Neural cell (in vitro differentiated cells): ENCODE measurements around the gene OSCP1. TPM values are rescaled to one million over a fixed set of nuclear protein-coding genes. Genes with fewer than 3 reads are reported as not detected.

ENCODE experiments used
- H2AFZ ChIP-seq: fragments of 200-600, 300-800 bp; sonication (generic), shearing (Covaris generic); 2 replicates; pipeline ENCODE4 v1.6.0; 2014; ENCODE audit warnings: low read depth, mild to moderate bottlenecking, antibody characterized with exemption, low read length, moderate library complexity
- H3F3A ChIP-seq: fragments of 200-600 bp; shearing (Covaris generic); 2 replicates; pipeline ENCODE4 v1.6.1; 2016; ENCODE audit warnings: mild to moderate bottlenecking, moderate library complexity, mixed read lengths, antibody characterized with exemption, low read length; ENCODE audit not compliant: insufficient read depth, poor library complexity, severe bottlenecking
- H3K27ac ChIP-seq: fragments of 200-600, 300-800 bp; sonication (generic), shearing (Covaris generic); 2 replicates; pipeline ENCODE4 v1.5.1; 2014; ENCODE audit warnings: mild to moderate bottlenecking, low read length, moderate library complexity
- H3K27me3 ChIP-seq: fragments of 300-800, 200-600 bp; sonication (generic), shearing (Covaris generic); 2 replicates; pipeline ENCODE4 v1.6.0; 2014; ENCODE audit warnings: mild to moderate bottlenecking, low read depth, low read length, moderate library complexity; ENCODE audit not compliant: insufficient read depth
- H3K36me3 ChIP-seq: fragments of 300-800, 200-600 bp; sonication (generic), shearing (Covaris generic); 2 replicates; pipeline ENCODE4 v1.5.1; 2014; ENCODE audit warnings: mild to moderate bottlenecking, antibody characterized with exemption, low read length, moderate library complexity; ENCODE audit not compliant: insufficient read depth
- H3K4me2 ChIP-seq: fragments of 300-800, 200-600 bp; sonication (generic), shearing (Covaris generic); 2 replicates; pipeline ENCODE4 v1.6.0; 2014; ENCODE audit warnings: mild to moderate bottlenecking, low read length
- H3K4me3 ChIP-seq: fragments of 300-800, 200-600 bp; sonication (generic), shearing (Covaris generic); 2 replicates; pipeline ENCODE4 v1.5.1; 2014; ENCODE audit warnings: mild to moderate bottlenecking, low read length, moderate library complexity
- H3K79me2 ChIP-seq: fragments of 200-600 bp; shearing (Covaris generic); replicated peaks from 2 replicates; pipeline ENCODE4 v1.6.0; 2014; ENCODE audit warnings: mild to moderate bottlenecking, low read length, moderate library complexity; ENCODE audit not compliant: insufficient read depth
- H3K9ac ChIP-seq: fragments of 300-800, 200-600 bp; sonication (generic), shearing (Covaris generic); 2 replicates; pipeline ENCODE4 v1.6.1; 2016; ENCODE audit warnings: mild to moderate bottlenecking, low read length, mixed read lengths
- H3K9me2 ChIP-seq: fragments of 200-600 bp; shearing (Covaris generic); 2 replicates; pipeline ENCODE4 v1.6.1; 2016; ENCODE audit warnings: mild to moderate bottlenecking, low read length, mixed read lengths; ENCODE audit not compliant: insufficient read depth
- H3K9me3 ChIP-seq: fragments of 200-600, 300-800 bp; sonication (generic), shearing (Covaris generic); 2 replicates; pipeline ENCODE4 v1.6.1; 2016; ENCODE audit warnings: mild to moderate bottlenecking, mixed run types, low read length, moderate library complexity, mixed read lengths
- H4K20me1 ChIP-seq: fragments of 200-600 bp; shearing (Covaris generic); 2 replicates; pipeline ENCODE4 v1.6.1; 2016; ENCODE audit warnings: mild to moderate bottlenecking, mixed run types; ENCODE audit not compliant: insufficient read depth
- CTCF ChIP-seq: fragments of 450-650 bp; IDR thresholded peaks from 2 replicates; pipeline ENCODE4 v1.5.1; 2014; ENCODE audit warnings: antibody characterized with exemption, mild to moderate bottlenecking, moderate library complexity; ENCODE audit not compliant: poor library complexity, severe bottlenecking
- EP300 ChIP-seq: fragments of 450-650 bp; conservative IDR thresholded peaks from 2 replicates; pipeline ENCODE4 v1.6.1; 2014; ENCODE audit warnings: antibody characterized with exemption, mild to moderate bottlenecking, moderate library complexity; ENCODE audit not compliant: poor library complexity, severe bottlenecking
- EZH2 ChIP-seq: fragments of 200-600, 300-800 bp; shearing (Covaris generic), sonication (generic); IDR thresholded peaks from 2 replicates; pipeline ENCODE4 v1.6.1; 2014; ENCODE audit warnings: antibody characterized with exemption, low read length, borderline replicate concordance, mild to moderate bottlenecking; ENCODE audit not compliant: insufficient read depth, poor library complexity, severe bottlenecking
- MXI1 ChIP-seq: fragments of 450-650 bp; conservative IDR thresholded peaks from 2 replicates; pipeline ENCODE4 v1.6.1; 2014; ENCODE audit warnings: antibody characterized with exemption, mild to moderate bottlenecking; ENCODE audit not compliant: poor library complexity, severe bottlenecking
- POLR2AphosphoS5 ChIP-seq: IDR thresholded peaks from 2 replicates; pipeline ENCODE4 v1.6.1; 2012
- RAD21 ChIP-seq: fragments of 450-650 bp; conservative IDR thresholded peaks from 2 replicates; pipeline ENCODE4 v1.6.1; 2014; ENCODE audit warnings: antibody characterized with exemption, mild to moderate bottlenecking, moderate library complexity
- SMC3 ChIP-seq: fragments of 450-650 bp; conservative IDR thresholded peaks from 2 replicates; pipeline ENCODE4 v1.6.1; 2014; ENCODE audit warnings: antibody characterized with exemption, mild to moderate bottlenecking, moderate library complexity; ENCODE audit not compliant: poor library complexity
- TAF1 ChIP-seq: IDR thresholded peaks from 2 replicates; pipeline ENCODE4 v1.6.1; 2012; ENCODE audit warnings: low read depth
- polyA plus RNA-seq: library from polyadenylated mRNA; depleted of rRNA; stranded (reverse); fragments of >200 nt; gene quantifications from 2 replicates; pipeline ENCODE4 v1.2.3, GENCODE V29; 2014
- TF ChIP-seq, protein P1 (sequence below): IDR thresholded peaks from 2 replicates; pipeline ENCODE4 v1.6.1; 2012; ENCODE audit warnings: borderline replicate concordance

The OSCP1 gene
- polyA plus RNA-seq, 1 donor from 2014 or later = 20.7 TPM

GRCh38 chr1:36396359-36396758, 53.9 kb downstream of the OSCP1 start:
- Histone ChIP-seq H3K9me3 (no peaks in the 10 kb centered on the region), H3K27me3 (no peaks in the 10 kb centered on the region), H3K36me3 (no peaks in the 10 kb centered on the region), H3K4me3 (peak overlapping the region; percentile 86), H3F3A (no peaks in the 10 kb centered on the region), H4K20me1 (no peaks in the 10 kb centered on the region), H3K79me2 (no peaks in the 10 kb centered on the region), H3K4me2 (no peak overlapping the region), H3K9me2 (no peaks in the 10 kb centered on the region), H3K27ac (no peak overlapping the region), H2AFZ (no peak overlapping the region), H3K9ac (no peak overlapping the region)
- TF ChIP-seq, protein P1, sequence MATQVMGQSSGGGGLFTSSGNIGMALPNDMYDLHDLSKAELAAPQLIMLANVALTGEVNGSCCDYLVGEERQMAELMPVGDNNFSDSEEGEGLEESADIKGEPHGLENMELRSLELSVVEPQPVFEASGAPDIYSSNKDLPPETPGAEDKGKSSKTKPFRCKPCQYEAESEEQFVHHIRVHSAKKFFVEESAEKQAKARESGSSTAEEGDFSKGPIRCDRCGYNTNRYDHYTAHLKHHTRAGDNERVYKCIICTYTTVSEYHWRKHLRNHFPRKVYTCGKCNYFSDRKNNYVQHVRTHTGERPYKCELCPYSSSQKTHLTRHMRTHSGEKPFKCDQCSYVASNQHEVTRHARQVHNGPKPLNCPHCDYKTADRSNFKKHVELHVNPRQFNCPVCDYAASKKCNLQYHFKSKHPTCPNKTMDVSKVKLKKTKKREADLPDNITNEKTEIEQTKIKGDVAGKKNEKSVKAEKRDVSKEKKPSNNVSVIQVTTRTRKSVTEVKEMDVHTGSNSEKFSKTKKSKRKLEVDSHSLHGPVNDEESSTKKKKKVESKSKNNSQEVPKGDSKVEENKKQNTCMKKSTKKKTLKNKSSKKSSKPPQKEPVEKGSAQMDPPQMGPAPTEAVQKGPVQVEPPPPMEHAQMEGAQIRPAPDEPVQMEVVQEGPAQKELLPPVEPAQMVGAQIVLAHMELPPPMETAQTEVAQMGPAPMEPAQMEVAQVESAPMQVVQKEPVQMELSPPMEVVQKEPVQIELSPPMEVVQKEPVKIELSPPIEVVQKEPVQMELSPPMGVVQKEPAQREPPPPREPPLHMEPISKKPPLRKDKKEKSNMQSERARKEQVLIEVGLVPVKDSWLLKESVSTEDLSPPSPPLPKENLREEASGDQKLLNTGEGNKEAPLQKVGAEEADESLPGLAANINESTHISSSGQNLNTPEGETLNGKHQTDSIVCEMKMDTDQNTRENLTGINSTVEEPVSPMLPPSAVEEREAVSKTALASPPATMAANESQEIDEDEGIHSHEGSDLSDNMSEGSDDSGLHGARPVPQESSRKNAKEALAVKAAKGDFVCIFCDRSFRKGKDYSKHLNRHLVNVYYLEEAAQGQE = no peak
- TF ChIP-seq EP300 = no peak
- TF ChIP-seq RAD21 = no peak
- no peak for TF ChIP-seq CTCF
- TF ChIP-seq EZH2 = no peak
- no peak for TF ChIP-seq SMC3
- TF ChIP-seq TAF1 = no peak
- TF ChIP-seq POLR2AphosphoS5 = no peak
- no peak for TF ChIP-seq MXI1

GRCh38 chr1:36393686-36394085, 56.6 kb downstream of the OSCP1 start:
- Histone ChIP-seq H3K27me3 (no peaks in the 10 kb centered on the region), H3K9me3 (no peaks in the 10 kb centered on the region), H4K20me1 (no peaks in the 10 kb centered on the region), H3K27ac (no peak overlapping the region), H3K4me3 (no peak overlapping the region), H3K4me2 (no peak overlapping the region), H3K9ac (no peak overlapping the region), H3K79me2 (no peaks in the 10 kb centered on the region), H3K36me3 (no peaks in the 10 kb centered on the region), H3F3A (no peaks in the 10 kb centered on the region), H3K9me2 (no peaks in the 10 kb centered on the region), H2AFZ (no peak overlapping the region)
- TF ChIP-seq TAF1 (no peak), EZH2 (no peak), SMC3 (no peak), POLR2AphosphoS5 (no peak), RAD21 (no peak), MXI1 (no peak), CTCF (no peak), EP300 (no peak)
- TF ChIP-seq, protein P1 = no peak
